ENCODE data around the gene DNAJC1.

GRCh38 chr10:21990449-21990848 lies 13.1 kb downstream of the DNAJC1 start:
- TF ChIP-seq CTCF (IDR thresholded peaks at IDR 0.05; ENCODE audit: low read length) (no peak), EZH2 (IDR thresholded peaks at IDR 0.05; ENCODE audit: borderline replicate concordance, low read length) (no peak)
